Measurements from ENCODE around the gene ADCY5. TPM values are rescaled to one million over a fixed set of nuclear protein-coding genes. Genes with fewer than 3 reads are reported as not detected.

ADCY5 gene
- total RNA-seq, 1 donor from 2014 or later = 32.2 TPM

DNA sequence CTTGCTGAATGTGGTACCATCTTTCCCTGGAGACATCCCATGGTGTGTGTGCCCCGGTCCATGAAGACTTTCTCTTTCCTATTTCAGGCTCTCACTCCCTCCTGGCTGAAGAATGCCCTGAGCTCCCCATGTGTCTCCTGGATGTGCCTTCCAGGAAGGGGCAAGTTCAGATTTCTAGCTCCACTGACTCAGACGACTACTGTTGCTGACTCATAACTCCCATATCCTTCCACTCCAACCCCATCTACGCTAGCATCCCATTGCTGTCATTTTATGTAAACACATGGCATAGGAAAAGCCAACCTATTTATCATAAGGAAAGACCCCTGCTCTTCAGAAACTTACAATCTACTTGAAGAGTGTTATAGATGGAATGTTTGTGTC is 95.0 kb downstream of the ADCY5 start:
- Histone ChIP-seq H3K4me3 (no peak overlapping the region), H3K36me3 (no peaks in the 10 kb centered on the region), H3K4me1 (peaks cover 7 to 40% of the 10 kb centered on the region in 2 donors), H3K27me3 (no peaks in the 10 kb centered on the region), H3K9me3 (no peaks in the 10 kb centered on the region), H3K27ac (peak overlapping the region; percentile 71 to 79)
- no peak for DNase-seq (ENCODE audit: low spot score in 2 of 2)
- TF ChIP-seq, protein P1, sequence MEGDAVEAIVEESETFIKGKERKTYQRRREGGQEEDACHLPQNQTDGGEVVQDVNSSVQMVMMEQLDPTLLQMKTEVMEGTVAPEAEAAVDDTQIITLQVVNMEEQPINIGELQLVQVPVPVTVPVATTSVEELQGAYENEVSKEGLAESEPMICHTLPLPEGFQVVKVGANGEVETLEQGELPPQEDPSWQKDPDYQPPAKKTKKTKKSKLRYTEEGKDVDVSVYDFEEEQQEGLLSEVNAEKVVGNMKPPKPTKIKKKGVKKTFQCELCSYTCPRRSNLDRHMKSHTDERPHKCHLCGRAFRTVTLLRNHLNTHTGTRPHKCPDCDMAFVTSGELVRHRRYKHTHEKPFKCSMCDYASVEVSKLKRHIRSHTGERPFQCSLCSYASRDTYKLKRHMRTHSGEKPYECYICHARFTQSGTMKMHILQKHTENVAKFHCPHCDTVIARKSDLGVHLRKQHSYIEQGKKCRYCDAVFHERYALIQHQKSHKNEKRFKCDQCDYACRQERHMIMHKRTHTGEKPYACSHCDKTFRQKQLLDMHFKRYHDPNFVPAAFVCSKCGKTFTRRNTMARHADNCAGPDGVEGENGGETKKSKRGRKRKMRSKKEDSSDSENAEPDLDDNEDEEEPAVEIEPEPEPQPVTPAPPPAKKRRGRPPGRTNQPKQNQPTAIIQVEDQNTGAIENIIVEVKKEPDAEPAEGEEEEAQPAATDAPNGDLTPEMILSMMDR (IDR thresholded peaks at IDR 0.05) = no peak
- intact Hi-C loops (cut with DNase I) = loop anchor here (5.0 kb wide), 1 partner anchor 73 kb away; no protein-coding TSS in a partner anchor

DNA sequence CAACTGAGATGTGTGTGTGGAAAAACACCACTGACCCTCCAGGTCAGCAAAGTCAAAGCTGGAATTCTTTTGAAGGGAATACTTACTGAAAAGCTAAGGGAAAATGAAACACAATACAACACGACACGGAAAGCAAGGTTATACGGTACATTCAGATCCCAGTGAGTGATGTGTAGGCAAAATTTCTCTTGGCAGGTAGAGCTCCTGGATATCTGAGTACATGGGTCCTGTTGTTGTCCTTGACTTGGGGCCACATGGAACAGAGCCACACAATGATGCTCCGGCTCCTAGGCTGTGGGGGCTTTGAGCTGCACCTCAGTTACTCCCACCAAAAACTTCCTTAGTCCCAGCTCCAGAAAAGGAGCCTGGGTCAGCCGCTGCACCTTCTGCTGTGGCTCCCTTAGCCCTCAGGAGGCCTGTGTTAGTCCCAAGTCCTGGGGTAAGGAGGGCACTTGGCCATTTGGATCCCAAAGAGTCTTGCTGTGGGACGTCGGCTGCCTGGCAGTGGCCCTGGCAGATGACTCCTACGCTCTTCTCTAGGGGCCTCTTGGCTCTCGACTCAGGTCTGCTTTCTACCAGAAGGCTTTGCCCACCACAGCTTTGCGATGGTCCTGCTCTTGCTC is 95.6 kb downstream of the ADCY5 start:
- intact Hi-C loops (cut with DNase I) = loop anchor here (5.0 kb wide), 1 partner anchor 74 kb away; no protein-coding TSS in a partner anchor
- Histone ChIP-seq H3K9me3 (no peaks in the 10 kb centered on the region), H3K4me3 (peak overlapping the region in 1 of 2 donors; percentile 41), H3K4me1 (peaks cover 7 to 40% of the 10 kb centered on the region in 2 donors), H3K27ac (peak overlapping the region; percentile 71 to 79), H3K27me3 (no peaks in the 10 kb centered on the region), H3K36me3 (no peaks in the 10 kb centered on the region)
- TF ChIP-seq, protein P1 (IDR thresholded peaks at IDR 0.05) = no peak
- DNase-seq (ENCODE audit: low spot score in 2 of 2) = no peak

DNA sequence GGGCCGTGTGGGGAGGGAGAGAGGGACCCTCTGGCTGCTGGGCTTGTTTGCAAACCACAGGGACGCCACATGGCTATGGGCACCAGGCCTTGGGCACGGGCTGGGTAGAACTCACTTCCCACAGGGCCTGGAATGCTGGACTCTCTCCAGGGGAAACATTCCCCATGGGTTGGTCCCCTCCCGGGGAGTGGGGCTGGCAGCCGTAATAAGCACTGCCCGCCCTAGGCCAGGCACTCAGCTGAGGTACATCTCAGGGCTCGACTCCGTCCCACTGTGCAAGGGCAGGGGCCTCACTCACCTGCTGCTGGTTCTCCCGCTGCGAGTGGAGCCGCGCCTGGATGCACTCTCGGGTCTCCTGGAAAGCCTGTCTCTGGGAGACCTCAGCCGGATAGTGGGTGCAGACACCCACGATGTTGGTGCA is 96.7 kb downstream of the ADCY5 start:
- H3K27me3 ChIP-seq = no peaks in the 10 kb centered on the region
- intact Hi-C loops (cut with DNase I) = loop anchor here (5.0 kb wide), 1 partner anchor 75 kb away; no protein-coding TSS in a partner anchor
- H3K4me1 ChIP-seq = peaks cover 7 to 44% of the 10 kb centered on the region in 2 donors
- DNase-seq (ENCODE audit: low spot score in 2 of 2) = peak in 1 of 2 donors; percentile 87
- peak overlapping the region in 1 of 2 donors; percentile 41 for H3K4me3 ChIP-seq
- H3K9me3 ChIP-seq = no peaks in the 10 kb centered on the region
- peak overlapping the region; percentile 71 to 79 for H3K27ac ChIP-seq
- TF ChIP-seq, protein P1 (IDR thresholded peaks at IDR 0.05) = no peak
- no peaks in the 10 kb centered on the region for H3K36me3 ChIP-seq

DNA sequence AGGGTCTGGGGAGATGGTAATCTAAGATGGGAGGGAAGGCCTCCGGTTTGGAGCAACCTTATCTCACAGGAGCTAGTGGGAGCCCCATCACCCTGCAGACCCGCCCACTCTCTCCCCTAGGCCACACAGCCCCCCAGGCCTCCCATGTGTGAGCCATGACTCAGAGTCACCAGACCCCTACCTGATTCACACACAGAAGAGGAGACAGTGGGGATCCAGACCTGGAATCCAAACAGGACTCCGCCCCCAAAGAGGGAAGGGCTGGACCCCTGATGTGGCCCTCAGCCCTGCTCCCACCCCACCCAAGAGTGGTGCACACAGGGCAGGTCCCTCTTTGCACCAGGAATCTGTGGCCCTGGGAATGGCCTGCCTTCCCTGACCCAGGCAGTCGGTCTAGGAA is 97.4 kb downstream of the ADCY5 start:
- H3K4me1 ChIP-seq = peaks cover 7 to 49% of the 10 kb centered on the region in 2 donors
- intact Hi-C loops (cut with DNase I) = loop anchor here (5.0 kb wide), 1 partner anchor 76 kb away; no protein-coding TSS in a partner anchor
- H3K27ac ChIP-seq = peak overlapping the region; percentile 71 to 79
- H3K9me3 ChIP-seq = no peaks in the 10 kb centered on the region
- no peak for DNase-seq (ENCODE audit: low spot score in 2 of 2)
- H3K27me3 ChIP-seq = no peaks in the 10 kb centered on the region
- TF ChIP-seq, protein P1 (IDR thresholded peaks at IDR 0.05) = no peak
- peak overlapping the region in 1 of 2 donors; percentile 41 for H3K4me3 ChIP-seq
- no peaks in the 10 kb centered on the region for H3K36me3 ChIP-seq

DNA sequence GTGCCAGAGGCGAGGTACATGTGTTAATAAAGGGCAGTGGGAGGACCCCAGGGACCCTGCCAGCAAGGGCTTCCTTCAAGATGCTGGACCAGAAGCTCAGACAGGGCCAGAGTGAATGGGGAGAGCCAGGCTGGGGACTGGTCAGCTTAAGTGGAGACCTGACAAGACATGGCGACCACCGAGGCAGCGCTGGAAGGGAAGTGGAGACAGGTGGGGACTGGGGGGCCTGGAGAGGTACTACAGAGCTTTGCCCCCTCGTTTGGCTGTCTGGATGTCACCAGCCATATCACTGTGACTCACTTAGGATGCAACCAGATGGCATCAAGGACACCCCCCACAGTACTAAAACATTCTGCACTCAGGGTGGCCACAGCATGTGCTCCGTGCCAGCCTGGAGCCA is 97.9 kb downstream of the ADCY5 start:
- no peak for DNase-seq (ENCODE audit: low spot score in 2 of 2)
- Histone ChIP-seq H3K27me3 (no peaks in the 10 kb centered on the region), H3K36me3 (no peaks in the 10 kb centered on the region), H3K9me3 (no peaks in the 10 kb centered on the region), H3K27ac (peak overlapping the region in 1 of 2 donors; percentile 71), H3K4me3 (no peak overlapping the region), H3K4me1 (peaks cover 7 to 55% of the 10 kb centered on the region in 2 donors)
- intact Hi-C loops (cut with DNase I) = loop anchor here (5.0 kb wide), 1 partner anchor 76 kb away; no protein-coding TSS in a partner anchor
- TF ChIP-seq, protein P1 (IDR thresholded peaks at IDR 0.05) = no peak
